Keratinocyte (primary cell): ENCODE results near the gene DDIAS. TPM values are rescaled to one million over a fixed set of nuclear protein-coding genes. Genes with fewer than 3 reads are reported as not detected.
"Not testable (repeated sequence)": the region's sequence is repeated elsewhere in the genome, so short reads cannot be mapped to it uniquely, and the experiment has no call there.

Experiments
- DNase-seq: peaks from one replicate; pipeline ENCODE4 v3.0.0-alpha.2; 2011; ENCODE audit warnings: low read depth, missing footprints, low spot score
- FAIRE-seq: peaks from 2 replicates; lab custom pipeline; 2011; peaks lifted over from hg19 to GRCh38; lab: Jason Lieb, UNC
- H2AFZ ChIP-seq: 2 replicates; pipeline ENCODE4 v1.6.0; 2012; ENCODE audit warnings: low read length, control low read depth, inconsistent platforms; ENCODE audit not compliant: control insufficient read depth
- H3K27ac ChIP-seq: 2 replicates; pipeline ENCODE4 v1.5.1; 2011; ENCODE audit warnings: low read length; ENCODE audit not compliant: control insufficient read depth, insufficient read depth
- H3K27me3 ChIP-seq: 3 replicates; pipeline ENCODE4 v1.6.0; 2011; ENCODE audit warnings: low read length; ENCODE audit not compliant: control insufficient read depth, insufficient read depth; ENCODE audit errors: extremely low read depth
- H3K36me3 ChIP-seq, 2 experiments: 2 replicates in 1 of 2; 3 replicates in 1 of 2; pipeline ENCODE4 v1.5.1; 2011; ENCODE audit warnings: low read length in 2 of 2, mild to moderate bottlenecking in 1 of 2; ENCODE audit not compliant: control insufficient read depth in 2 of 2, insufficient read depth in 2 of 2; ENCODE audit errors: extremely low read depth in 1 of 2
- H3K4me1 ChIP-seq: 3 replicates; pipeline ENCODE4 v1.5.1; 2011; ENCODE audit warnings: low read length; ENCODE audit not compliant: control insufficient read depth, insufficient read depth; ENCODE audit errors: extremely low read depth
- H3K4me2 ChIP-seq: 3 replicates; pipeline ENCODE4 v1.6.0; 2011; ENCODE audit warnings: low read depth, low read length; ENCODE audit not compliant: control insufficient read depth, insufficient read depth; ENCODE audit errors: extremely low read depth
- H3K4me3 ChIP-seq, 3 experiments: fragments of 200-600 bp in 1 of 3; sonication (generic) in 1 of 3; 2 replicates in 2 of 3; 3 replicates in 1 of 3; pipeline ENCODE4 v1.5.1; 2011 to 2016; ENCODE audit warnings: low read length in 3 of 3, mild to moderate bottlenecking in 3 of 3, control low read depth in 2 of 3, inconsistent platforms in 1 of 3, low read depth in 1 of 3, mixed read lengths in 1 of 3, mixed run types in 1 of 3, moderate library complexity in 1 of 3; ENCODE audit not compliant: control insufficient read depth in 2 of 3, insufficient read depth in 2 of 3; ENCODE audit errors: extremely low read depth in 1 of 3
- H3K79me2 ChIP-seq: 2 replicates; pipeline ENCODE4 v1.6.0; 2012; ENCODE audit warnings: low read length; ENCODE audit not compliant: control insufficient read depth, insufficient read depth
- H3K9ac ChIP-seq: 3 replicates; pipeline ENCODE4 v1.6.0; 2011; ENCODE audit warnings: low read length; ENCODE audit not compliant: control insufficient read depth, insufficient read depth; ENCODE audit errors: extremely low read depth
- H3K9me1 ChIP-seq: 3 replicates; pipeline ENCODE4 v1.6.0; 2011; ENCODE audit warnings: low read length; ENCODE audit not compliant: control insufficient read depth, insufficient read depth; ENCODE audit errors: extremely low read depth
- H3K9me3 ChIP-seq: 2 replicates; pipeline ENCODE4 v1.5.1; 2012; ENCODE audit warnings: low read depth, low read length; ENCODE audit not compliant: control insufficient read depth
- H4K20me1 ChIP-seq: 3 replicates; pipeline ENCODE4 v1.6.0; 2011; ENCODE audit warnings: low read length; ENCODE audit not compliant: control insufficient read depth, insufficient read depth; ENCODE audit errors: extremely low read depth
- EZH2 ChIP-seq: IDR thresholded peaks from one replicate; pipeline ENCODE4 v1.6.1; 2012; ENCODE audit warnings: inconsistent platforms, mild to moderate bottlenecking, low read length, moderate library complexity
- dilution Hi-C: fragments of 300-500 bp; cut with MboI; formaldehyde crosslinking; loops from one replicate; pipeline ENCODE4 v1.7.0; 2020; ENCODE audit warnings: low sequenced_read_pairs; ENCODE audit not compliant: extremely low pct_ligation_motif_present
- polyA plus RNA-seq, 5 experiments: library from polyadenylated mRNA; depleted of rRNA in 3 of 5; stranded (reverse) in 3 of 5; stranded (forward) in 1 of 5; unstranded in 1 of 5; fragments of >200 nt; gene quantifications; 1 replicate in 1 of 5; 2 replicates in 3 of 5; 3 replicates in 1 of 5; pipeline versions ENCODE4 v1.2.1 to v1.2.3, GENCODE V29; 2011 to 2012; ENCODE audit warnings: missing spikeins in 2 of 5, low read depth in 1 of 5, low replicate concordance in 1 of 5
- TF ChIP-seq, protein P1 (sequence below), 3 experiments: IDR thresholded peaks in 1 of 3; conservative IDR thresholded peaks in 1 of 3; optimal IDR thresholded peaks in 1 of 3; 2 replicates in 2 of 3; 3 replicates in 1 of 3; pipeline versions ENCODE3 to v1.5.1; 2011; ENCODE audit warnings: low read length in 3 of 3, mild to moderate bottlenecking in 3 of 3, moderate library complexity in 2 of 3, control low read depth in 1 of 3, inconsistent platforms in 1 of 3; ENCODE audit not compliant: insufficient read depth in 2 of 3; ENCODE audit errors: extremely low read depth in 1 of 3

The DDIAS gene
- polyA plus RNA-seq, 1 donor (not counting 4 experiments of a cell fraction or from before 2014, with no cell fraction given): 8.7 TPM

DNA sequence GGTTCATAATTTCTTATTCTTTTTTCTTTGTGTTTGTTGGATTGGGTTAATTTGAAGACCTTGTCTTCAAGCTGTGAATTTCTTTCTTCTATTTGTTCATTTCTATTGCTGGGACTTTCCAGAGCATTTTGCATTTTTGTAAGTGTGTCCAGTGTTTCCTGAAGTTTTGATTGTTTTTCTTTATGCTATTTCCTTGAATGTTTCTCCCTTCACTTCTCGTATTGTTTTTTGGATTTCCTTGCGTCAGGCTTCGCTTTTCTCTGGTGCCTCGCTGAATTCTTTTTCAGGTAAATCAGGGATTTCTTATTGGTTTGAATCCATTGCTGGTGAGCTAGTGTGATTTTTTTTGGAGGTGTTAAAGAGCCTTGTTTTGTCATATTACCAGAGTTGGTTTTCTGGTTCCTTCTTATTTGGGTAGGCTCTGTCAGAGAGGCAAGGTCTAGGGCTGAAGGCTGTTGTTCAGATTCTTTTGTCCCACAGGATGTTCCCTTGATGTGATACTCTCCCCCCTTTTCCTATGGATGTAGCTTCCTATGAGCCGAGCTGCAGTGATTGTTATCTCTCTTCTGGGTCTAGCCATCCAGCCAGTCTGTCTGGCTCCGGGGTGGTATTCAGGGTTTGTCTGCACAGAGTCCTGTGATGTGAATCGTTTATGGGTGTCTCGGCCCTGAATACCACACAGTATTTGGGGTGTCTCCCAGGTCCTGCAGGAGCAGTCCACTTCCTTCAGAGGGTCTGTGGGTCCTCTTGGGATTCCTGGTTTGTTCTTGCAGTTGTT, 21.0 kb downstream of the DDIAS start:
- H4K20me1 ChIP-seq, FAIRE-seq, dilution Hi-C loops, DNase-seq, H3K27ac ChIP-seq, H3K27me3 ChIP-seq, H3K36me3 ChIP-seq, H3K79me2 ChIP-seq, H3K4me2 ChIP-seq, H2AFZ ChIP-seq, H3K4me3 ChIP-seq, H3K9me3 ChIP-seq, H3K9me1 ChIP-seq, H3K4me1 ChIP-seq, H3K9ac ChIP-seq: not testable (repeated sequence)

DNA sequence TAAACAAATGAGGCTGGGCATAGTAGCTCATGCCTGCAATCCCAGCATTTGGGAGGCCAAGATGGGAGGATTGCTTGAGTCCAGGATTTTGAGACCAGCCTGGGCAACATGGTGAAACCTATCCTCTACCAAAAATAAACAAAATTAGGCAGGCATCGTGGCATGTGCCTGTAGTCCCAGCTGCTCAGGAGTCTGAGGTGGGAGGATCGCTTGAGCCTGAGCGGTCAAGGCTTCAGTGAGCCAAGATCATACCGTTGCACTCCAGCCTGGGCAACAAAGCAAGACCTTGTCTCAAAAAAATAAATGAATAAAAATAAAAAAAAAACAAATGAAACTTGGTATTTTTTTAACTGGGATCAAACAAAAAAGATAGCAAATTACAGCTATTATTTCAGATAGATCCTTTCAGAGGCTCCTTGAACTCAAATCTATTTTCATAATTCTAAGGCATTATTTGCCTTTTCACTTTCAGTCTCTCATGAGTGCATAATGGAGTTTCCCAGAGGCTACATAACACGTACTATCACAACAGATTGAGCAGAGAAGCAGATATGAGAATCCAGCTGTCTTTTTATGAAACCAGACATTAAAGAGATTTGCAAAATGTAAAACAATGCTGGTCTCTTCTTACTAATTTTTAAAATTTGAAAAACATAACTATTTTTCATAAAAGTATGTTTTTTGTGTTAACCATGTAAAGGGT, 23.1 kb downstream of the DDIAS start:
- Histone ChIP-seq H4K20me1 (no peaks in the 10 kb centered on the region), H3K79me2 (no peaks in the 10 kb centered on the region), H3K4me2 (no peak overlapping the region), H3K9me3 (no peaks in the 10 kb centered on the region), H3K9ac (no peak overlapping the region), H3K4me3 (no peak overlapping the region), H3K9me1 (no peaks in the 10 kb centered on the region), H3K27ac (no peak overlapping the region), H3K27me3 (no peaks in the 10 kb centered on the region), H3K36me3 (no peaks in the 10 kb centered on the region), H2AFZ (no peak overlapping the region), H3K4me1 (no peaks in the 10 kb centered on the region)
- DNase-seq (no peak), FAIRE-seq (no peak)
- TF ChIP-seq EZH2: no peak
- TF ChIP-seq, protein P1, sequence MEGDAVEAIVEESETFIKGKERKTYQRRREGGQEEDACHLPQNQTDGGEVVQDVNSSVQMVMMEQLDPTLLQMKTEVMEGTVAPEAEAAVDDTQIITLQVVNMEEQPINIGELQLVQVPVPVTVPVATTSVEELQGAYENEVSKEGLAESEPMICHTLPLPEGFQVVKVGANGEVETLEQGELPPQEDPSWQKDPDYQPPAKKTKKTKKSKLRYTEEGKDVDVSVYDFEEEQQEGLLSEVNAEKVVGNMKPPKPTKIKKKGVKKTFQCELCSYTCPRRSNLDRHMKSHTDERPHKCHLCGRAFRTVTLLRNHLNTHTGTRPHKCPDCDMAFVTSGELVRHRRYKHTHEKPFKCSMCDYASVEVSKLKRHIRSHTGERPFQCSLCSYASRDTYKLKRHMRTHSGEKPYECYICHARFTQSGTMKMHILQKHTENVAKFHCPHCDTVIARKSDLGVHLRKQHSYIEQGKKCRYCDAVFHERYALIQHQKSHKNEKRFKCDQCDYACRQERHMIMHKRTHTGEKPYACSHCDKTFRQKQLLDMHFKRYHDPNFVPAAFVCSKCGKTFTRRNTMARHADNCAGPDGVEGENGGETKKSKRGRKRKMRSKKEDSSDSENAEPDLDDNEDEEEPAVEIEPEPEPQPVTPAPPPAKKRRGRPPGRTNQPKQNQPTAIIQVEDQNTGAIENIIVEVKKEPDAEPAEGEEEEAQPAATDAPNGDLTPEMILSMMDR (optimal IDR thresholded peaks at IDR 0.05 in 1 of 3, IDR thresholded peaks at IDR 0.05 in 1 of 3, conservative IDR thresholded peaks at IDR 0.05 in 1 of 3; ENCODE audit: extremely low read depth in 1 of 3, insufficient read depth in 2 of 3, low read length in 3 of 3): no peak
- dilution Hi-C loops: no loop called here
